Measurements from ENCODE around the gene AGL.
"Not testable (repeated sequence)": the region's sequence is repeated elsewhere in the genome, so short reads cannot be mapped to it uniquely, and the experiment has no call there.

The AGL gene

DNA sequence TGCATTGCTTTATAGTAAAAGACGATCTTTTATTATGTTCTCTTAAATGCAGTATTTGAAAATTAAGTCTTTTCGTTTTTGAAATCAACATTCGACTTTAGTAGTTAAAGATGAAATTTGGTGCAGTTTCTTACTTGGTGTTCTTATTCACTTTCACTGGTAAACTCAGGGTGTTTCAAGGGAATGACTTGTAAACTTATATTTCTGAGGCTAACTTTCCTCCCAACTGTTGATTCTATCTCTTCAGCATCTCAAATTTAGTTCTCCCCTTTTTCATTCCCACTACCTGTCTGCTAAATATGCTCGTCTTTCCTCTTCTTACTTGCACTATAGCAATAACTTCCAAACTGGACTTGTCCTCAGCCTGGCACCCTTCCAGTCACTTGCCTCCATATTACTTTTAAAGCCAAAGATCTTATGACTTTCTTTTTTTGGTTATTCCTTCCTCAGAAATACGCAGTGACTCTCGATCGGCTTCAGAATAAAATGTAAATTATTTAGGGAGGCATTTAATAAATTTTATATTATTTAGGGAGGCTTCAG is 120.6 kb downstream of the AGL start:
- H3K4me2 ChIP-seq (ENCODE audit: low read depth, low read length, poor library complexity, severe bottlenecking) = peak overlapping the region; percentile 87

DNA sequence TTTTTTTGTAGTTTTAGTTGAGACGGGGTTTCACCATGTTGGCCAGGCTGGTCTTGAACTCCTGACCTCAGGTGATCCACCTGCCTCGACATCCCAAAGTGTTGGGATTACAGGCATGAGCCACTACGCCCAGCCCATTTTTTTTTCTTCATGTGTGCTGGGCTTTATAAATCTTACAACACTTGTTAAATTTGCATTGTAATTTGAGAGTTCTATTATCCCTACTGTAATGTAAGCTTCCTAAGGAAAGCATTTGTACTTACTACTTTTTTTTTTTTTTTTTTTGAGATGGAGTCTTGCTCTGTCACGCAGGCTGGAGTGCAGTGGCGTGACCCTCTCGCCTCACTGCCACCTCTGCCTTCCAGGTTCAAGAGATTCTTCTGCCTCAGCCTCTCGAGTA is 121.9 kb downstream of the AGL start:
- Histone ChIP-seq H3K4me2 (ENCODE audit: low read depth, low read length, poor library complexity, severe bottlenecking) (peak overlapping the region; percentile 87), H3K9ac (ENCODE audit: low read depth, low read length, poor library complexity, severe bottlenecking) (peak overlapping the region; percentile 35), H4K20me1 (ENCODE audit: insufficient read depth, low read length, poor library complexity, severe bottlenecking) (peaks cover 19% of the 10 kb centered on the region), H3K79me2 (ENCODE audit: insufficient read depth, low read length) (peaks cover 50% of the 10 kb centered on the region), H3K4me1 (ENCODE audit: insufficient read depth, low read length, poor library complexity, severe bottlenecking) (peaks cover 49% of the 10 kb centered on the region), H3K4me3 (ENCODE audit: low read length, poor library complexity, severe bottlenecking) (peak overlapping the region; percentile 43)
- not testable (repeated sequence) for H3F3A ChIP-seq (ENCODE audit: low read depth); H3K9me2 ChIP-seq (replicated peaks; ENCODE audit: low read depth, low read length); H3K36me3 ChIP-seq (ENCODE audit: insufficient read depth, low read length); H3K9me3 ChIP-seq (ENCODE audit: insufficient read depth, low read depth, low read length); H3K27me3 ChIP-seq (ENCODE audit: insufficient read depth, low read length, poor library complexity, severe bottlenecking); H2AFZ ChIP-seq (ENCODE audit: low read length)

More for the DNA sequence above, 120.6 kb downstream of the AGL start:
- Histone ChIP-seq H3K4me1 (ENCODE audit: insufficient read depth, low read length, poor library complexity, severe bottlenecking) (peaks cover 48% of the 10 kb centered on the region), H3K27me3 (ENCODE audit: insufficient read depth, low read length, poor library complexity, severe bottlenecking) (no peaks in the 10 kb centered on the region), H3K9me2 (replicated peaks; ENCODE audit: low read depth, low read length) (no peaks in the 10 kb centered on the region), H3F3A (ENCODE audit: low read depth) (no peaks in the 10 kb centered on the region), H3K9me3 (ENCODE audit: insufficient read depth, low read depth, low read length) (no peaks in the 10 kb centered on the region), H3K79me2 (ENCODE audit: insufficient read depth, low read length) (peaks cover 45% of the 10 kb centered on the region), H3K36me3 (ENCODE audit: insufficient read depth, low read length) (no peaks in the 10 kb centered on the region), H3K4me3 (ENCODE audit: low read length, poor library complexity, severe bottlenecking) (peak overlapping the region; percentile 84), H4K20me1 (ENCODE audit: insufficient read depth, low read length, poor library complexity, severe bottlenecking) (peaks cover 19% of the 10 kb centered on the region), H3K9ac (ENCODE audit: low read depth, low read length, poor library complexity, severe bottlenecking) (peak overlapping the region; percentile 78), H2AFZ (ENCODE audit: low read length) (peak overlapping the region; percentile 100; the same call in 1 of the 2 replicates)
- no peak for TF ChIP-seq EZH2phosphoT487 (IDR thresholded peaks at IDR 0.05; ENCODE audit: borderline replicate concordance)
- TF ChIP-seq, protein P1, sequence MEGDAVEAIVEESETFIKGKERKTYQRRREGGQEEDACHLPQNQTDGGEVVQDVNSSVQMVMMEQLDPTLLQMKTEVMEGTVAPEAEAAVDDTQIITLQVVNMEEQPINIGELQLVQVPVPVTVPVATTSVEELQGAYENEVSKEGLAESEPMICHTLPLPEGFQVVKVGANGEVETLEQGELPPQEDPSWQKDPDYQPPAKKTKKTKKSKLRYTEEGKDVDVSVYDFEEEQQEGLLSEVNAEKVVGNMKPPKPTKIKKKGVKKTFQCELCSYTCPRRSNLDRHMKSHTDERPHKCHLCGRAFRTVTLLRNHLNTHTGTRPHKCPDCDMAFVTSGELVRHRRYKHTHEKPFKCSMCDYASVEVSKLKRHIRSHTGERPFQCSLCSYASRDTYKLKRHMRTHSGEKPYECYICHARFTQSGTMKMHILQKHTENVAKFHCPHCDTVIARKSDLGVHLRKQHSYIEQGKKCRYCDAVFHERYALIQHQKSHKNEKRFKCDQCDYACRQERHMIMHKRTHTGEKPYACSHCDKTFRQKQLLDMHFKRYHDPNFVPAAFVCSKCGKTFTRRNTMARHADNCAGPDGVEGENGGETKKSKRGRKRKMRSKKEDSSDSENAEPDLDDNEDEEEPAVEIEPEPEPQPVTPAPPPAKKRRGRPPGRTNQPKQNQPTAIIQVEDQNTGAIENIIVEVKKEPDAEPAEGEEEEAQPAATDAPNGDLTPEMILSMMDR (conservative IDR thresholded peaks at IDR 0.05; ENCODE audit: low read length) = no peak

All from Loucy (cell line).